DOHH2 (cell line): ENCODE data around the gene HEXIM2.

ENCODE experiments used
- H3F3A ChIP-seq: fragments of 200-600 bp; sonication (generic), shearing (Covaris generic); 2 replicates; pipeline ENCODE4 v1.6.0; 2016; ENCODE audit warnings: antibody characterized with exemption, mild to moderate bottlenecking; ENCODE audit not compliant: control insufficient read depth, insufficient read depth
- H3K27ac ChIP-seq: fragments of 200-600 bp; sonication (generic); 2 replicates; pipeline ENCODE4 v1.5.1; 2014; ENCODE audit warnings: low read depth, mild to moderate bottlenecking, low read length, moderate library complexity
- H3K27me3 ChIP-seq: fragments of 200-600 bp; sonication (generic); 2 replicates; pipeline ENCODE4 v1.6.1; 2014; ENCODE audit warnings: mild to moderate bottlenecking, low read length, mixed read lengths; ENCODE audit not compliant: control insufficient read depth
- H3K36me3 ChIP-seq: fragments of 200-600 bp; sonication (generic); 2 replicates; pipeline ENCODE4 v1.6.1; 2014; ENCODE audit warnings: mild to moderate bottlenecking, low read length, moderate library complexity, mixed read lengths; ENCODE audit not compliant: control insufficient read depth
- H3K4me1 ChIP-seq: fragments of 200-600 bp; sonication (generic); 2 replicates; pipeline ENCODE4 v1.6.1; 2014; ENCODE audit warnings: mild to moderate bottlenecking, low read length, mixed read lengths; ENCODE audit not compliant: control insufficient read depth
- H3K4me2 ChIP-seq: fragments of 200-600 bp; sonication (generic); 2 replicates; pipeline ENCODE4 v1.6.0; 2014; ENCODE audit warnings: mild to moderate bottlenecking, low read length, moderate library complexity
- H3K4me3 ChIP-seq: fragments of 200-600 bp; sonication (generic); 2 replicates; pipeline ENCODE4 v1.5.1; 2014; ENCODE audit warnings: mild to moderate bottlenecking, low read length, mixed read lengths
- H3K79me2 ChIP-seq: fragments of 200-600 bp; sonication (generic); 2 replicates; pipeline ENCODE4 v1.6.1; 2014; ENCODE audit warnings: mild to moderate bottlenecking, low read length, mixed read lengths; ENCODE audit not compliant: control insufficient read depth
- H3K9me2 ChIP-seq: fragments of 200-600 bp; sonication (generic); replicated peaks from 2 replicates; pipeline ENCODE4 v1.6.1; 2014; ENCODE audit warnings: mild to moderate bottlenecking, low read length, mixed read lengths; ENCODE audit not compliant: control insufficient read depth
- H3K9me3 ChIP-seq: fragments of 200-600 bp; sonication (generic); 2 replicates; pipeline ENCODE4 v1.6.1; 2014; ENCODE audit warnings: antibody characterized with exemption, low read length, mixed read lengths; ENCODE audit not compliant: control insufficient read depth, insufficient read depth
- H4K20me1 ChIP-seq: fragments of 200-600 bp; sonication (generic); 2 replicates; pipeline ENCODE4 v1.6.0; 2014; ENCODE audit warnings: low read depth, mild to moderate bottlenecking, antibody characterized with exemption, low read length, moderate library complexity; ENCODE audit not compliant: control insufficient read depth, insufficient read depth
- EZH2phosphoT487 ChIP-seq: fragments of 200-600 bp; sonication (generic); IDR thresholded peaks from 2 replicates; pipeline ENCODE4 v1.6.1; 2017; ENCODE audit warnings: borderline replicate concordance, mild to moderate bottlenecking, antibody characterized with exemption, low read length, moderate library complexity, mixed read lengths
- TF ChIP-seq, protein P1 (sequence below): fragments of 200-600 bp; sonication (generic); IDR thresholded peaks from one replicate; pipeline ENCODE4 v1.5.1; 2014; ENCODE audit warnings: antibody characterized with exemption, mild to moderate bottlenecking, low read depth, low read length; ENCODE audit not compliant: poor library complexity, severe bottlenecking

HEXIM2 gene

DNA sequence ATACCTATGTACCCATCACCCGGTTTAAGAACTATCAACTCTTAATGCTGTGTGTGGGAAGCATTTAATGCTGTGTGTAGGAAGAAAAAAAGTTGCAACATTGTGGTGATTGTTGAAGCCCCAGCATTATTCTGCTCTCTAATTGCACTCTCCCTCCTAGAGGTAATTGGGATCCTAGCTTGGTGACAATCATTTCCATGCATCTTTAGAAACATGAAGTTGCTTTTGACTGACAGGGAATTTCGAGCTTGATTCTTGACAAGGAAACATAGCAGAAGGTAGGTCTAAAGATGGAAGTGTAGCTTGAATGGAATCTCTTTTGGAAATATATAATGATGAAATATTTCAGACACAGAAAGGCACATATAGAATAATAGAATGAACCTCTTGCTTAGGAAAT, 27.3 kb downstream of the HEXIM2 start:
- no peaks in the 10 kb centered on the region for H3K9me2 ChIP-seq
- H3F3A ChIP-seq, result peaks cover 10% of the 10 kb centered on the region
- no peaks in the 10 kb centered on the region for H3K79me2 ChIP-seq
- H3K36me3 ChIP-seq, result no peaks in the 10 kb centered on the region
- H3K4me3 ChIP-seq, result no peak overlapping the region
- H3K27ac ChIP-seq, result no peak overlapping the region
- H3K4me1 ChIP-seq, result peaks cover 20% of the 10 kb centered on the region
- peaks cover 21% of the 10 kb centered on the region for H3K27me3 ChIP-seq
- H3K9me3 ChIP-seq, result no peaks in the 10 kb centered on the region
- H4K20me1 ChIP-seq, result peaks cover 6% of the 10 kb centered on the region; the same call in 1 of the 2 replicates
- TF ChIP-seq, protein P1, sequence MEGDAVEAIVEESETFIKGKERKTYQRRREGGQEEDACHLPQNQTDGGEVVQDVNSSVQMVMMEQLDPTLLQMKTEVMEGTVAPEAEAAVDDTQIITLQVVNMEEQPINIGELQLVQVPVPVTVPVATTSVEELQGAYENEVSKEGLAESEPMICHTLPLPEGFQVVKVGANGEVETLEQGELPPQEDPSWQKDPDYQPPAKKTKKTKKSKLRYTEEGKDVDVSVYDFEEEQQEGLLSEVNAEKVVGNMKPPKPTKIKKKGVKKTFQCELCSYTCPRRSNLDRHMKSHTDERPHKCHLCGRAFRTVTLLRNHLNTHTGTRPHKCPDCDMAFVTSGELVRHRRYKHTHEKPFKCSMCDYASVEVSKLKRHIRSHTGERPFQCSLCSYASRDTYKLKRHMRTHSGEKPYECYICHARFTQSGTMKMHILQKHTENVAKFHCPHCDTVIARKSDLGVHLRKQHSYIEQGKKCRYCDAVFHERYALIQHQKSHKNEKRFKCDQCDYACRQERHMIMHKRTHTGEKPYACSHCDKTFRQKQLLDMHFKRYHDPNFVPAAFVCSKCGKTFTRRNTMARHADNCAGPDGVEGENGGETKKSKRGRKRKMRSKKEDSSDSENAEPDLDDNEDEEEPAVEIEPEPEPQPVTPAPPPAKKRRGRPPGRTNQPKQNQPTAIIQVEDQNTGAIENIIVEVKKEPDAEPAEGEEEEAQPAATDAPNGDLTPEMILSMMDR, result no peak
- no peak for TF ChIP-seq EZH2phosphoT487
- H3K4me2 ChIP-seq, result no peak overlapping the region

DNA sequence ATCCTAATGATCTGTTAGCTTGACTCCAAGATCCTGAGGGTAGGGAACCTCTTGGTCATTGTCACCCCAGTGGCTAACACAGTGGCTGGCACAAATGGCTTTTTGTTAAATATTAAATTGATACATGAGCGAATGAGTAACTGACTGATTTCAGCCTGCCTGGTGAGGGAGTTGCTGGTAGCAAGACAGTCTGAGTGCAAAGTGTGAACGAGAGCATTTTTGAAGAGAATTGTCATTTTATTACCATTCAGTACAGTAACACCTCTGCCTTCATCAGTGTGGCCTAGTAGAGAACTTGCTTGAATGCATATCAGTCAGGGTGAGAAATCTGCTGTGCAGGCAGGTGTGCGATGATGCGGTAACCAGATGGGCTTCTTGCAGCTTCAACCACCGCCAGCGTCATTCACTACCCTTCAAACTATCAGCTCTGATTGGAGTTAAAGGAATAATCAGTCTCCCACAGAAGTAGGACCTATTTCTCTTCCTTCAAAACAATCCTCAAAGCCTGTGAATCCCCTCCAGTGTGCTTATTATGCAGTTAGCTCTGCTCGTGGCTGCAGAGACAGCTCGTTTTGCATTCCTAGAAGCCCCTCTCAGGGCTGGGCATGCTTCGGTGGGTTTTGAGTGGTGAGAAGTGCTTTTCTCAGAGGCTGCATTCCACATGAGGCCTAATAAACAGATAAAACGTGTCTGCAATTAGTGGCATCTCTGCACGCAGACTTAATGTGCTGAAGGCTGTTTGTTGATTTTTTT, 29.0 kb downstream of the HEXIM2 start:
- Histone ChIP-seq H3K27ac (no peak overlapping the region), H3K79me2 (no peaks in the 10 kb centered on the region), H4K20me1 (peaks cover 6% of the 10 kb centered on the region; the same call in 1 of the 2 replicates), H3K4me1 (peaks cover 20% of the 10 kb centered on the region), H3K4me3 (no peak overlapping the region), H3K4me2 (peak overlapping the region; percentile 34), H3F3A (peaks cover 10% of the 10 kb centered on the region), H3K36me3 (no peaks in the 10 kb centered on the region), H3K9me3 (no peaks in the 10 kb centered on the region), H3K27me3 (peaks cover 22% of the 10 kb centered on the region), H3K9me2 (no peaks in the 10 kb centered on the region)
- TF ChIP-seq, protein P1, result no peak
- no peak for TF ChIP-seq EZH2phosphoT487

DNA sequence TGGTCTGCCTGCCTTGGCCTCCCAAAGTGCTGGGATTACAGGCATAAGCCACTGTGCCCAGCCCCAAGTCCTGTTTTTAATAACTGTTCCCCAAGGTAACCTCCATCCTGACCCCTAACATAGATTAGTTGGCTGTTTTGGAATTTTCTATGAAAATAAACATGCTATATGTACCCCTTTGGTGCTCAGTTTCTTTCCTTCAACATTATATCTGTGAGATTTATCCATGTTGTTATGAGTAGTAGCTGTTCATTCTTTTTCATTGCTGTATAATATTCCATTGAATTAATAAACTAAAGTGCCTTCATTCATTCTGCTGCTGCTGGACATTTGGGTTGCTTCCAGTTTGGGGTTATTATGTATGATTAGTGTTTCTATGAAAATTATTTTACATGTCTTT, 33.7 kb downstream of the HEXIM2 start:
- H3K27me3 ChIP-seq, result peaks cover 13% of the 10 kb centered on the region
- H3K9me3 ChIP-seq, result no peaks in the 10 kb centered on the region
- H3K27ac ChIP-seq, result no peak overlapping the region
- H3K4me2 ChIP-seq, result no peak overlapping the region
- H4K20me1 ChIP-seq, result 0 out of 2 replicates have a peak, but pooled peaks cover 1% of the 10 kb centered on the region
- no peak overlapping the region for H3K4me3 ChIP-seq
- H3K36me3 ChIP-seq, result no peaks in the 10 kb centered on the region
- no peaks in the 10 kb centered on the region for H3K9me2 ChIP-seq
- TF ChIP-seq, protein P1, result no peak
- no peak for TF ChIP-seq EZH2phosphoT487
- H3K79me2 ChIP-seq, result no peaks in the 10 kb centered on the region
- H3K4me1 ChIP-seq, result peaks cover 31% of the 10 kb centered on the region
- H3F3A ChIP-seq, result peaks cover 8% of the 10 kb centered on the region
